ENCODE measurements around the gene APOL1. TPM values are rescaled to one million over a fixed set of nuclear protein-coding genes. Genes with fewer than 3 reads are reported as not detected.

APOL1 gene
- total and polyA plus RNA-seq, 2 of the 13 experiments (the other 11 are each of a cell fraction or from before 2014, with no cell fraction given), result 20.3 to 75.0 TPM

Small RNA genes within 50 kb of the gene (microRNA-seq; reads per million reads assigned to microRNA genes)
- gene MIR6819, result not detected

Small RNA genes within 50 kb of the gene (small RNA-seq; reads per million reads assigned to genes)
- 0 reads per million in 3 experiments for gene MIR6819 (ENCODE audit: insufficient read depth in 2 of 3, insufficient read length in 3 of 3, low read depth in 2 of 3, low replicate concordance in 1 of 3)

Other genes starting within 250 kb of the APOL1 start
- gene RBFOX2, start 224.3 kb upstream of the APOL1 start, total RNA-seq (2016; rRNA removed; fragmentation: Illumina TruSeq; extraction: Trizol), result 36.9 and 37.3 TPM in 2 replicates
- 39.8 and 40.4 TPM in 2 replicates for gene RBFOX2, start 224.3 kb upstream of the APOL1 start, polyA plus RNA-seq (2011; rRNA removed)
- 5.4 and 6.3 TPM in 2 replicates for gene APOL3, start 92.4 kb upstream of the APOL1 start, total RNA-seq (2016; rRNA removed; fragmentation: Illumina TruSeq; extraction: Trizol)
- 3.8 and 5.8 TPM in 2 replicates for gene APOL3, start 92.4 kb upstream of the APOL1 start, polyA plus RNA-seq (2011; rRNA removed)
- 0.45 and 0.77 TPM in 2 replicates for gene APOL4, start 51.3 kb upstream of the APOL1 start, total RNA-seq (2016; rRNA removed; fragmentation: Illumina TruSeq; extraction: Trizol)
- gene APOL4, start 51.3 kb upstream of the APOL1 start, polyA plus RNA-seq (2011; rRNA removed), result 2.8 and 4.9 TPM in 2 replicates
- gene APOL2, start 13.6 kb upstream of the APOL1 start, total RNA-seq (2016; rRNA removed; fragmentation: Illumina TruSeq; extraction: Trizol), result 28.7 and 34.3 TPM in 2 replicates
- gene APOL2, start 13.6 kb upstream of the APOL1 start, polyA plus RNA-seq (2011; rRNA removed), result 51.2 and 94.4 TPM in 2 replicates
- 98.5 and 125 TPM in 2 replicates for gene MYH9, start 134.8 kb downstream of the APOL1 start, total RNA-seq (2016; rRNA removed; fragmentation: Illumina TruSeq; extraction: Trizol)
- 50.7 and 60.6 TPM in 2 replicates for gene MYH9, start 134.8 kb downstream of the APOL1 start, polyA plus RNA-seq (2011; rRNA removed)
- 41.4 and 61.4 TPM in 2 replicates for gene TXN2, start 228.5 kb downstream of the APOL1 start, total RNA-seq (2016; rRNA removed; fragmentation: Illumina TruSeq; extraction: Trizol)
- gene TXN2, start 228.5 kb downstream of the APOL1 start, polyA plus RNA-seq (2011; rRNA removed), result 109 and 110 TPM in 2 replicates